SU-DHL-6 (cell line): ENCODE results near the gene ITGA7.

Source experiments
- H2AFZ ChIP-seq: fragments of 200-600 bp; sonication (generic); 2 replicates; pipeline ENCODE4 v1.6.1; 2014; ENCODE audit warnings: low read depth, mild to moderate bottlenecking, moderate library complexity, mixed read lengths, antibody characterized with exemption, low read length; ENCODE audit not compliant: severe bottlenecking
- H3F3A ChIP-seq: fragments of 200-600 bp; shearing (Covaris generic); 2 replicates; pipeline ENCODE4 v1.6.0; 2016; ENCODE audit warnings: antibody characterized with exemption, mild to moderate bottlenecking; ENCODE audit not compliant: insufficient read depth
- H3K27ac ChIP-seq: fragments of 200-600 bp; sonication (generic); 2 replicates; pipeline ENCODE4 v1.5.1; 2016; ENCODE audit warnings: low read depth, mild to moderate bottlenecking, low read length, moderate library complexity, mixed read lengths
- H3K27me3 ChIP-seq: fragments of 200-600 bp; sonication (generic), shearing (Covaris generic); 2 replicates; pipeline ENCODE4 v1.6.0; 2014; ENCODE audit warnings: mild to moderate bottlenecking, low read length
- H3K36me3 ChIP-seq: fragments of 200-600 bp; sonication (generic); 2 replicates; pipeline ENCODE4 v1.6.1; 2014; ENCODE audit warnings: mild to moderate bottlenecking, low read length, mixed read lengths
- H3K4me2 ChIP-seq: fragments of 300-600, 200-600 bp; shearing (Covaris generic), sonication (generic); 2 replicates; pipeline ENCODE4 v1.6.0; 2014; ENCODE audit warnings: low read length, low read depth, mild to moderate bottlenecking; ENCODE audit not compliant: poor library complexity, severe bottlenecking
- H3K4me3 ChIP-seq: fragments of 200-600 bp; sonication (generic); 2 replicates; pipeline ENCODE4 v1.5.1; 2014; ENCODE audit warnings: antibody characterized with exemption, low read length, mild to moderate bottlenecking, mixed read lengths; ENCODE audit not compliant: insufficient read depth, poor library complexity, severe bottlenecking
- H3K79me2 ChIP-seq: fragments of 200-600 bp; sonication (generic); 2 replicates; pipeline ENCODE4 v1.6.1; 2014; ENCODE audit warnings: mild to moderate bottlenecking, low read length, moderate library complexity; ENCODE audit not compliant: insufficient read depth
- H3K9ac ChIP-seq: fragments of 200-600 bp; sonication (generic); 2 replicates; pipeline ENCODE4 v1.7.0; 2014; ENCODE audit warnings: mild to moderate bottlenecking, low read length
- H3K9me2 ChIP-seq: fragments of 200-600 bp; sonication (generic); replicated peaks from 2 replicates; pipeline ENCODE4 v1.6.1; 2014; ENCODE audit warnings: low read length; ENCODE audit not compliant: insufficient read depth
- H3K9me3 ChIP-seq: fragments of 200-600 bp; sonication (generic); 2 replicates; pipeline ENCODE4 v1.6.1; 2014; ENCODE audit warnings: low read length, mixed read lengths; ENCODE audit not compliant: insufficient read depth
- H4K20me1 ChIP-seq: fragments of 200-600 bp; sonication (generic); 2 replicates; pipeline ENCODE4 v1.6.1; 2014; ENCODE audit warnings: low read depth, mild to moderate bottlenecking, antibody characterized with exemption, low read length, moderate library complexity, mixed read lengths
- EZH2phosphoT487 ChIP-seq: fragments of 200-600 bp; sonication (generic), shearing (Covaris generic); conservative IDR thresholded peaks from 2 replicates; pipeline ENCODE4 v1.6.1; 2018; ENCODE audit warnings: mild to moderate bottlenecking, antibody characterized with exemption, low read length, moderate library complexity, mixed read lengths
- TF ChIP-seq, protein P1 (sequence below): fragments of 200-600 bp; sonication (generic); IDR thresholded peaks from one replicate; pipeline ENCODE4 v1.5.1; 2017; ENCODE audit warnings: antibody characterized with exemption, mild to moderate bottlenecking, low read length, moderate library complexity; ENCODE audit not compliant: insufficient read depth, poor library complexity, severe bottlenecking

ITGA7 gene

DNA sequence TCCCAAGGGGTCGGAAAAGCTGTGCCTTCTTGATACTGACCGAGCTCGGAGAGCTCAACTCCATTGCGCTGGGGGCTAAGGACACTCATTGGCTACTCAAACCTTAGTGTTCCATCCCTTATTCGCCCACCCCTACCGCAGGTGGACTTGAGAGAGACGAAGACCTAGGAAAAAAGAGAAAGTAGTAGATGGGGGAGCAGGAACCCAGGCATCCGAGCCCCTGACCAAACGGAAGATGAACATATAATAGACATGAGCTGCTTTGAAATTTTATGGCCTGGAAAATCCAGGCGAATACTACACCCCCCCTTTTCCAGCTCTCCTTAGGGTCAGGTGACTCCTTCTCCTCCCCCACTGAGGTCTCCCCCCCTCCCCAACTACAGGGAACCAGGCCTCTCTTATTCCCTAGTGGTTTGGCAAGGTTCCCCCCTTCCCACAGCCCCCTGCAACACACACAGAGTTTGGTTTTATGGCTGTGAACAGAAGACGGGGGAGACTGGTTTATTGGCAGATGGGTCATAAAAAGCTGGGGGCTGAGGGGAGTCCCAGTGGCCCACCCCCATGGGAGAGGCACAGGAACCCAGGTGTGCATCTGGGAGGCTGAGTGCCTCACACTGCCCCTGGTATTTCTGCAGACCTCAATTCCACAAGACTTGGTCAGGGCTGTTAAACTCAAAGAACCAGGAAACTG is 36.8 kb upstream of the ITGA7 start:
- H2AFZ ChIP-seq = no peak overlapping the region
- H3K4me2 ChIP-seq = peak overlapping the region; percentile 57
- no peaks in the 10 kb centered on the region for H3K27me3 ChIP-seq
- no peaks in the 10 kb centered on the region for H3K36me3 ChIP-seq
- no peaks in the 10 kb centered on the region for H3K9me2 ChIP-seq
- no peaks in the 10 kb centered on the region for H3K79me2 ChIP-seq
- peaks cover 10% of the 10 kb centered on the region for H3F3A ChIP-seq
- no peak overlapping the region for H3K27ac ChIP-seq
- peak overlapping the region; percentile 65 for H3K9ac ChIP-seq
- no peak for TF ChIP-seq EZH2phosphoT487
- TF ChIP-seq, protein P1, sequence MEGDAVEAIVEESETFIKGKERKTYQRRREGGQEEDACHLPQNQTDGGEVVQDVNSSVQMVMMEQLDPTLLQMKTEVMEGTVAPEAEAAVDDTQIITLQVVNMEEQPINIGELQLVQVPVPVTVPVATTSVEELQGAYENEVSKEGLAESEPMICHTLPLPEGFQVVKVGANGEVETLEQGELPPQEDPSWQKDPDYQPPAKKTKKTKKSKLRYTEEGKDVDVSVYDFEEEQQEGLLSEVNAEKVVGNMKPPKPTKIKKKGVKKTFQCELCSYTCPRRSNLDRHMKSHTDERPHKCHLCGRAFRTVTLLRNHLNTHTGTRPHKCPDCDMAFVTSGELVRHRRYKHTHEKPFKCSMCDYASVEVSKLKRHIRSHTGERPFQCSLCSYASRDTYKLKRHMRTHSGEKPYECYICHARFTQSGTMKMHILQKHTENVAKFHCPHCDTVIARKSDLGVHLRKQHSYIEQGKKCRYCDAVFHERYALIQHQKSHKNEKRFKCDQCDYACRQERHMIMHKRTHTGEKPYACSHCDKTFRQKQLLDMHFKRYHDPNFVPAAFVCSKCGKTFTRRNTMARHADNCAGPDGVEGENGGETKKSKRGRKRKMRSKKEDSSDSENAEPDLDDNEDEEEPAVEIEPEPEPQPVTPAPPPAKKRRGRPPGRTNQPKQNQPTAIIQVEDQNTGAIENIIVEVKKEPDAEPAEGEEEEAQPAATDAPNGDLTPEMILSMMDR = no peak
- no peaks in the 10 kb centered on the region for H3K9me3 ChIP-seq
- H4K20me1 ChIP-seq = no peaks in the 10 kb centered on the region
- peak overlapping the region; percentile 72 for H3K4me3 ChIP-seq

DNA sequence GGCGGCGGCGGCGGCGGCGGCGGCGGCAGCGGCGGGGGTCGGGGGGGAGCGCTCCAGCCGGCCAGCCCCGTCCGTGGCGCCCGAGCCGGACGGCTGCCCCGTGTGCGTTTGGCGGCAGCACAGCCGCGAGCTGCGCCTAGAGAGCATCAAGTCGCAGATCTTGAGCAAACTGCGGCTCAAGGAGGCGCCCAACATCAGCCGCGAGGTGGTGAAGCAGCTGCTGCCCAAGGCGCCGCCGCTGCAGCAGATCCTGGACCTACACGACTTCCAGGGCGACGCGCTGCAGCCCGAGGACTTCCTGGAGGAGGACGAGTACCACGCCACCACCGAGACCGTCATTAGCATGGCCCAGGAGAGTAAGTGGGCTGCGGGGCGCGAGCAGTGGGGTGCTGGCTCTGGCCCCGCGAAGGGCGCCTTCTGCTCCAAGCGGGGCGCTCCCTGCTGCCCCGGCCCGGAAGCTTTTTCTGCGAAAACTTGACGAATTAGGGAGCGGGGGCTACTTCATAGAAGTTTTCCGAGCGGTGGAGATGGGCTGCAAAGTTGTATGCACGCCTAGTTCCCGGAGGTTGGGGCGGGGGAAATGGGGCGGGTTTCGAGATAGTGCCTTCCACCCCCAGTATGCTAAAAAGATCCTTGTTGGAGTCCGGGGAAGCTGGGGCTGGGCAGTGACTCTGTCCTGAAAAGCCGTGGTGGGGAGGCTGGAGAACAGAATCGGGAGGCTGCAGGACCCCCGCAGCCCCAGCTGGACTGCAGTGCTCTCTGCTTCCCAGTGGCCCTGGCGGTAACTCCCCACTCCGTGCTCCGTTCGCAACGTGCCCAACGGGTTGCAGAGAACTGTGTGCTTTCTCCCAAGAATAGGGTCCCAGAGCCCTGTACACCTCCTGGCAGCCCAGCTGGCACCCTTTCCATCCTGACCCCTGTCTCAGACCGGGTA is 36.0 kb upstream of the ITGA7 start:
- Histone ChIP-seq H3K36me3 (no peaks in the 10 kb centered on the region), H3K9me3 (no peaks in the 10 kb centered on the region)

DNA sequence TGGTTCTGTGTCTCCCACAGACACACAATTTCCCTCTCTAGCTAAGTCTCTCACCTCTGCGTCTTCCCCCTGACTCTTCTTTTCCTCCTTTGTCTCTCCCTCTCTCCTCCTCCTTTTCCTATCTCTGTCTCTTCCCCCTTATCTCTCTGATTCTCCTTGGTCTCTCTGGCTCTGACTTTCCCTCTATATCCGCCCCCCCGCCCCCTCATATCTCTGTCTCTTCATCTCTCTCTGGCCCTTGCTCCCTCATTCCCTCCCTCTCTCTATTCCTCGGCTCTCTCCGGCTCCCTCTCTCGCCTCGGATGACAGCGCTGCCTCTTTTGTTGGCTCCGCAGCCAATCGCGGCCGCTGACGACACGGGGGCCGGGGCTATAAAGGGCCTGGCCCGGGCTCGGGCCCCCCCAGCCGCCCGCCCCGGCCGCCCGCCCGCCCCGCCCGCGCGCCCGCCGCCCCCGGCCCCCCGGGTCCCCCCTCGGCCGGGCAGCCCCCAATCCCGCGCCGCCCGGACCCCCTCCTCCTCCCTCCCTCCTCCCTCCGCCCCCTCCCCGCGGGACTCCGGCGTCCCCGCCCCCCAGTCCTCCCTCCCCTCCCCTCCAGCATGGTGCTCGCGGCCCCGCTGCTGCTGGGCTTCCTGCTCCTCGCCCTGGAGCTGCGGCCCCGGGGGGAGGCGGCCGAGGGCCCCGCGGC is 35.2 kb upstream of the ITGA7 start, which contains the start of gene GDF11:
GDF11 (plus strand) TSS at position 404 of the 687 bp plus-strand sequence; CDS start at position 599, 195 bp downstream.
- no peak for TF ChIP-seq EZH2phosphoT487
- TF ChIP-seq, protein P1 = no peak
- Histone ChIP-seq H3K4me2 (peak within 1 kb of the TSS; percentile 70), H3K9me2 (no peaks in the 10 kb centered on the region), H4K20me1 (no peaks in the 10 kb centered on the region), H3K9ac (peak within 1 kb of the TSS; percentile 65), H3K27ac (no peak within 1 kb of the TSS), H3K36me3 (no peaks in the 10 kb centered on the region), H2AFZ (peak within 1 kb of the TSS; percentile 95), H3K79me2 (no peaks in the 10 kb centered on the region), H3K4me3 (peak within 1 kb of the TSS; percentile 72), H3K9me3 (no peaks in the 10 kb centered on the region), H3F3A (peaks cover 13% of the 10 kb centered on the region), H3K27me3 (no peaks in the 10 kb centered on the region)

More for the DNA sequence above, 36.0 kb upstream of the ITGA7 start:
- Histone ChIP-seq H3F3A (peaks cover 13% of the 10 kb centered on the region), H3K9ac (peak overlapping the region; percentile 65), H3K27ac (no peak overlapping the region), H4K20me1 (no peaks in the 10 kb centered on the region), H2AFZ (peak overlapping the region; percentile 78), H3K79me2 (no peaks in the 10 kb centered on the region), H3K27me3 (no peaks in the 10 kb centered on the region), H3K9me2 (no peaks in the 10 kb centered on the region), H3K4me3 (peak overlapping the region; percentile 72), H3K4me2 (peak overlapping the region; percentile 57)
- TF ChIP-seq, protein P1 = no peak
- TF ChIP-seq EZH2phosphoT487 = no peak
